Body of pancreas (tissue), 4 donors: ENCODE results near the gene TREML1.

ENCODE experiments used
- POLR2A ChIP-seq, 3 donors: fragments of 450-650 bp; IDR thresholded peaks; one replicate each; pipeline ENCODE4 v1.6.1; 2016; ENCODE audit warnings: antibody characterized with exemption in 3 of 3, mild to moderate bottlenecking in 2 of 3
- TF ChIP-seq, protein P1 (sequence below), 7 experiments: fragments of 450-650 bp in 4 of 7; fragments of 200-600 bp in 3 of 7; sonication (generic) in 3 of 7; IDR thresholded peaks; one replicate each; pipeline ENCODE4 v1.5.1; 2016 to 2019; ENCODE audit warnings: antibody characterized with exemption in 7 of 7

DNA sequence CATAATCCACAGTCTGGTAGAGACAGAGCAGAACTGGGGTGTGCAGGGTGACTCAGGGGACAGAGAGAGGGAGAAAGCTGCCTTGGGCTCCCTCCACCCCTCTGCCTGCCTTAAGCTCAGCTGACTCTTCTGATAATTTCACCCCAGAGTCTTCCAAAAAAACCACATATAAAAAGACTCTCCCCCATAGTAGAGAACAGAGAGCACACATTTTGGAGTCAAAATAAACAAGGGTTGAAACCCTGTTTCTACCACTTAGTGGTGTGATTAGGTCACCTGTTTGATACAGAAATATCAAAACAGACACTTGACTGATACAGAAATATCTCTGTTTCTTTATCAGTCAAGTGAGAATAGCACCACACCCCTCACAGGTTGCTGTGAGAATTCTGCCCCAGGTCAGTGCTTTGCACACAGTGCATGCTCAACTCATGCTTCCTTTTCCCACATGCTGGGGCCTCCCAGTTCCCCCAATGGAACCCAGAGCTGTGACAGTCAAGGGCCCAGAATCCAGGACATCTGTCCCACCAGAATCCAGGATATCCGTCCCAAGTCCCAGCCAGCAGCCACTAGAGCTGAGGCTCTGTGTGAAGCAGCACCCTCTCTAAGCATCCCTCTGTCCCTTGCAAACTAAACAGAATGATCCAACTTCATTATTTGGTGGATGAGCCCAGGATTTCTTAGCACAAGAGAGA is 45.6 kb upstream of the TREML1 start:
- TF ChIP-seq, protein P1, sequence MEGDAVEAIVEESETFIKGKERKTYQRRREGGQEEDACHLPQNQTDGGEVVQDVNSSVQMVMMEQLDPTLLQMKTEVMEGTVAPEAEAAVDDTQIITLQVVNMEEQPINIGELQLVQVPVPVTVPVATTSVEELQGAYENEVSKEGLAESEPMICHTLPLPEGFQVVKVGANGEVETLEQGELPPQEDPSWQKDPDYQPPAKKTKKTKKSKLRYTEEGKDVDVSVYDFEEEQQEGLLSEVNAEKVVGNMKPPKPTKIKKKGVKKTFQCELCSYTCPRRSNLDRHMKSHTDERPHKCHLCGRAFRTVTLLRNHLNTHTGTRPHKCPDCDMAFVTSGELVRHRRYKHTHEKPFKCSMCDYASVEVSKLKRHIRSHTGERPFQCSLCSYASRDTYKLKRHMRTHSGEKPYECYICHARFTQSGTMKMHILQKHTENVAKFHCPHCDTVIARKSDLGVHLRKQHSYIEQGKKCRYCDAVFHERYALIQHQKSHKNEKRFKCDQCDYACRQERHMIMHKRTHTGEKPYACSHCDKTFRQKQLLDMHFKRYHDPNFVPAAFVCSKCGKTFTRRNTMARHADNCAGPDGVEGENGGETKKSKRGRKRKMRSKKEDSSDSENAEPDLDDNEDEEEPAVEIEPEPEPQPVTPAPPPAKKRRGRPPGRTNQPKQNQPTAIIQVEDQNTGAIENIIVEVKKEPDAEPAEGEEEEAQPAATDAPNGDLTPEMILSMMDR (IDR thresholded peaks at IDR 0.05), result no peak
- no peak for TF ChIP-seq POLR2A (IDR thresholded peaks at IDR 0.05)
